Esophagus squamous epithelium (tissue), 5 donors: ENCODE measurements around the gene CANT1. TPM values are rescaled to one million over a fixed set of nuclear protein-coding genes. Genes with fewer than 3 reads are reported as not detected.

Source experiments
- DNase-seq: peaks from one replicate; lab custom pipeline; 2025; lab: John Stamatoyannopoulos, UW
- H3K27ac ChIP-seq, 4 donors: fragments of 200-600 bp; sonication (generic); one replicate each; pipeline ENCODE4 v1.5.1; 2016 to 2019; ENCODE audit warnings: mild to moderate bottlenecking in 1 of 4
- H3K27me3 ChIP-seq, 4 donors: fragments of 200-600 bp; sonication (generic); 1 replicate in 3 of 4; 2 replicates in 1 of 4; pipeline versions ENCODE4 v1.5.1 to v1.6.0; 2017 to 2021; ENCODE audit warnings: antibody characterized with exemption in 1 of 4
- H3K36me3 ChIP-seq, 3 donors: fragments of 200-600 bp; sonication (generic); one replicate each; pipeline ENCODE4 v1.5.1; 2016 to 2019
- H3K4me1 ChIP-seq, 3 donors: fragments of 200-600 bp; sonication (generic); one replicate each; pipeline ENCODE4 v1.5.1; 2017 to 2019
- H3K4me3 ChIP-seq, 4 donors: fragments of 200-600 bp; sonication (generic); 1 replicate in 3 of 4; 2 replicates in 1 of 4; pipeline ENCODE4 v1.5.1; 2016 to 2019; ENCODE audit warnings: mild to moderate bottlenecking in 2 of 4, moderate library complexity in 1 of 4
- H3K9me3 ChIP-seq, 3 donors: fragments of 200-600 bp; sonication (generic); one replicate each; pipeline ENCODE4 v1.5.1; 2016 to 2019
- CTCF ChIP-seq, 6 experiments: fragments of 450-650 bp in 4 of 6; fragments of 200-600 bp in 2 of 6; sonication (generic) in 2 of 6; IDR thresholded peaks; one replicate each; pipeline ENCODE4 v1.5.1; 2016 to 2019; ENCODE audit warnings: antibody characterized with exemption in 6 of 6, mild to moderate bottlenecking in 4 of 6, moderate library complexity in 4 of 6
- POLR2A ChIP-seq, 4 donors: fragments of 450-650 bp; IDR thresholded peaks; one replicate each; pipeline ENCODE4 v1.6.1; 2017; ENCODE audit warnings: antibody characterized with exemption in 4 of 4, mild to moderate bottlenecking in 4 of 4, moderate library complexity in 3 of 4
- WGBS, 2 donors: methylation state at CpG; one replicate each; pipeline ENCODE4 v1.1.5; 2018; 5-methylcytosine and 5-hydroxymethylcytosine counted together
- intact Hi-C: fragments of 100-400 bp; cut with DNase I; formaldehyde crosslinking; loops from one replicate; pipeline ENCODE4 v1.15.0; 2022
- total RNA-seq, 4 donors: library from RNA; depleted of rRNA; stranded (reverse); fragments of >200 nt; gene quantifications; one replicate each; pipeline ENCODE4 v1.1.0, GENCODE V29; 2016
- donor health status: DM: yes; HTN: yes; CAD: no.

The CANT1 gene
- total RNA-seq, 4 donors from 2014 or later = 36.2 to 58.8 (median 38.3) TPM

- TF ChIP-seq CTCF (IDR thresholded peaks at IDR 0.05) = no peak
- TF ChIP-seq POLR2A (IDR thresholded peaks at IDR 0.05) = no peak
- intact Hi-C loops = no loop called here
- no peaks in the 10 kb centered on the region for H3K4me1 ChIP-seq
- 55 to 64% methylated on average over 10 of the region's 10 CpGs for WGBS, 2 donors
- peaks cover 0 to 2% (median 0%) of the 10 kb centered on the region in 3 donors for H3K9me3 ChIP-seq
- DNase-seq = no peak
- H3K4me3 ChIP-seq = no peak overlapping the region
- H3K36me3 ChIP-seq = no peaks in the 10 kb centered on the region
- no peak overlapping the region for H3K27ac ChIP-seq
- no peaks in the 10 kb centered on the region for H3K27me3 ChIP-seq
Observed at GRCh38 chr17:78944956-78945355, 64.6 kb downstream of the CANT1 start.

- no peak overlapping the region for H3K4me3 ChIP-seq
- intact Hi-C loops = no loop called here
- no peak overlapping the region for H3K27ac ChIP-seq
- TF ChIP-seq POLR2A (IDR thresholded peaks at IDR 0.05) = no peak
- no peak for TF ChIP-seq CTCF (IDR thresholded peaks at IDR 0.05)
- no peaks in the 10 kb centered on the region for H3K27me3 ChIP-seq
- no peaks in the 10 kb centered on the region for H3K36me3 ChIP-seq
- DNase-seq = no peak
- 79 to 81% methylated on average over 6 to 7 of the region's 7 CpGs for WGBS, 2 donors
- no peaks in the 10 kb centered on the region for H3K9me3 ChIP-seq
- H3K4me1 ChIP-seq = no peaks in the 10 kb centered on the region
Observed at GRCh38 chr17:78944026-78944425, 65.5 kb downstream of the CANT1 start.

Other genes starting within 250 kb of the CANT1 start
- 10 to 100 TPM; 42.1 to 86.7 (median 67.5) TPM for gene CYTH1, start 227.5 kb downstream of the CANT1 start, total RNA-seq
- 10 to 100 TPM; 13.2 to 38.9 (median 22.4) TPM for gene USP36, start 168.9 kb downstream of the CANT1 start, total RNA-seq
- 1 to 10 TPM in 2 of 4 donors, under 1 TPM in 2; 0.42 to 6.9 (median 1.1) TPM for gene CEP295NL, start 106.6 kb downstream of the CANT1 start, total RNA-seq
- 100 to 1,000 TPM in 1 of 4 donors, 10 to 100 TPM in 2, 1 to 10 TPM in 1; 6.1 to 154 (median 28.2) TPM for gene TIMP2, start 84.4 kb downstream of the CANT1 start, total RNA-seq
- 100 to 1,000 TPM; 172 to 414 (median 262) TPM for gene LGALS3BP, start 29.8 kb downstream of the CANT1 start, total RNA-seq
- gene C1QTNF1, start 14.4 kb upstream of the CANT1 start, total RNA-seq = 10 to 100 TPM in 2 of 4 donors, 1 to 10 TPM in 2; 2.7 to 20.4 (median 6.8) TPM
- gene ENGASE, start 65.1 kb upstream of the CANT1 start, total RNA-seq = 10 to 100 TPM in 2 of 4 donors, 1 to 10 TPM in 2; 6.0 to 32.2 (median 9.5) TPM